Activated CD8-positive, alpha-beta T cell treated with anti-CD3 and anti-CD28 coated beads for 36 hours (primary cell): ENCODE results near the gene TAAR9. TPM values are rescaled to one million over a fixed set of nuclear protein-coding genes. Genes with fewer than 3 reads are reported as not detected.

ENCODE experiments used
- ATAC-seq: fragments of 200-7000 bp; cut with Tn5 transposase; one replicate; pipeline ENCODE4 v1.10.0; 2021; ENCODE audit warnings: mild to moderate bottlenecking, moderate library complexity
- CTCF ChIA-PET: fragments of 350-600 bp; sonication (Branson Sonifier 250); formaldehyde crosslinking; loops from one replicate; lab custom pipeline; 2021; ENCODE audit warnings: antibody characterized with exemption; lab: Charles Lee
- POLR2A ChIA-PET: fragments of 350-600 bp; sonication (Branson Sonifier 250); formaldehyde crosslinking; loops from one replicate; lab custom pipeline; 2021; ENCODE audit warnings: antibody characterized with exemption; lab: Charles Lee
- DNase-seq: peaks from one replicate; pipeline ENCODE4 v3.0.0-alpha.2; 2020
- H3K27ac Mint-ChIP-seq: one replicate; pipeline ENCODE4 v1.8.0; 2021; ENCODE audit warnings: mild to moderate bottlenecking, mixed read lengths
- H3K27me3 Mint-ChIP-seq: one replicate; pipeline ENCODE4 v1.8.0; 2021; ENCODE audit warnings: mixed read lengths
- H3K36me3 Mint-ChIP-seq: one replicate; pipeline ENCODE4 v1.8.0; 2021; ENCODE audit warnings: low read depth, mixed read lengths
- H3K4me1 Mint-ChIP-seq: one replicate; pipeline ENCODE4 v1.8.0; 2021; ENCODE audit warnings: low read depth, mixed read lengths
- H3K4me3 Mint-ChIP-seq: one replicate; pipeline ENCODE4 v1.8.0; 2021; ENCODE audit warnings: mild to moderate bottlenecking, moderate library complexity, mixed read lengths
- H3K9me3 Mint-ChIP-seq: one replicate; pipeline ENCODE4 v1.8.0; 2021; ENCODE audit warnings: mixed read lengths
- intact Hi-C: fragments of 100-400 bp; cut with micrococcal nuclease; formaldehyde crosslinking; loops from one replicate; pipeline ENCODE4 v1.10.0; 2022
- total RNA-seq, 2 experiments: library from RNA; stranded (reverse); gene quantifications; one replicate each; pipeline ENCODE4 v1.2.3, GENCODE V29; 2021
- TF ChIP-seq, protein P1 (sequence below): fragments of 200-600 bp; IDR thresholded peaks from one replicate; pipeline ENCODE4 v1.8.0; 2022; ENCODE audit warnings: antibody characterized with exemption, mild to moderate bottlenecking

Gene TAAR9
- total RNA-seq, 2 experiments from 2014 or later: not detected

DNA sequence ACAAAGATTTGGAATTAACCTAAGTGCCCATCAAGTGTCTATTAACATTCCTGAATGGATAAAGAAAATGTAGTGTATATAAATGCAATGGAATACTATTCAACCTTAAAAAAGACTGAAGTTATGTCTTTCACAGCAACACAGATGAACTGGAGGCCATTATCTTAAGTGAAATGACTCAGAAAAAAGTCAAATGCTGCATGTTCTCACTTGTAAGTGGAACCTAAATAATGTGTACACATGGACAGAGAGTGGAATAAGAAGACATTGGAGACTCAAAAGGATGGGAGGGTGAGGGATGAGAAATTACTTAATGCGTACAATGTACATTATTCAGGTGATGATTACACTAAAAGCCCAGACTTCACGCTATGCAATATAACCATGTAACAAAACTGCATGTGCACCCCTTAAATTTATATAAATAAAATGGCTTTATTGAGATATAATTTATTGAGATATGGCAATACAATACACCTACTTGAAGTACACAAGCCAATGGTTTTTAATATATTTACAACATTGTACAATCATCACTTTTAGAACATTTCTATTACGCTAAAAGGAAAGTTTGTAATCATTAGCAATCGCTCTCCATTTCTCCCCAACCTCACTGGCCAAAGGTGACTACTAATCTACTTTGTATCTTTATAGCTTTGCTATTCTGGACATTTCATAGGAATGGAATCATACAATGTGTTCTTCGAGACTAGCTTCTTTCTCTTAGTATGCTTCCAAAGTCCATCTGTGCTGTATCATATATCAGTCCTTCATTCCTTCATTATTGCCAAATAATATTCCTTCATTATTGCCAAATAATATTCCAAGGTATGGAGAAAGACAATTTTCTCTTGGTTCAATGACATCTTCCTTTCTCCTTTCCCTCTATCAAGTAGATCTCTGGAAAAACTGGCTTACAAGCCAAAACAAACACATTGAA, 30.9 kb upstream of the TAAR9 start:
- Mint-ChIP-seq H3K4me1 (peaks cover 35% of the 10 kb centered on the region), H3K27ac (no peak overlapping the region), H3K36me3 (peaks cover 5% of the 10 kb centered on the region), H3K27me3 (no peaks in the 10 kb centered on the region), H3K4me3 (no peak overlapping the region), H3K9me3 (no peaks in the 10 kb centered on the region)
- CTCF ChIA-PET: interaction anchor here (1.1 kb wide), 1 partner anchor 227 kb away, joined by 3 read pairs; no protein-coding TSS in a partner anchor
- POLR2A ChIA-PET: no interaction called here
- TF ChIP-seq, protein P1, sequence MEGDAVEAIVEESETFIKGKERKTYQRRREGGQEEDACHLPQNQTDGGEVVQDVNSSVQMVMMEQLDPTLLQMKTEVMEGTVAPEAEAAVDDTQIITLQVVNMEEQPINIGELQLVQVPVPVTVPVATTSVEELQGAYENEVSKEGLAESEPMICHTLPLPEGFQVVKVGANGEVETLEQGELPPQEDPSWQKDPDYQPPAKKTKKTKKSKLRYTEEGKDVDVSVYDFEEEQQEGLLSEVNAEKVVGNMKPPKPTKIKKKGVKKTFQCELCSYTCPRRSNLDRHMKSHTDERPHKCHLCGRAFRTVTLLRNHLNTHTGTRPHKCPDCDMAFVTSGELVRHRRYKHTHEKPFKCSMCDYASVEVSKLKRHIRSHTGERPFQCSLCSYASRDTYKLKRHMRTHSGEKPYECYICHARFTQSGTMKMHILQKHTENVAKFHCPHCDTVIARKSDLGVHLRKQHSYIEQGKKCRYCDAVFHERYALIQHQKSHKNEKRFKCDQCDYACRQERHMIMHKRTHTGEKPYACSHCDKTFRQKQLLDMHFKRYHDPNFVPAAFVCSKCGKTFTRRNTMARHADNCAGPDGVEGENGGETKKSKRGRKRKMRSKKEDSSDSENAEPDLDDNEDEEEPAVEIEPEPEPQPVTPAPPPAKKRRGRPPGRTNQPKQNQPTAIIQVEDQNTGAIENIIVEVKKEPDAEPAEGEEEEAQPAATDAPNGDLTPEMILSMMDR: no peak
- intact Hi-C loops: no loop called here
- DNase-seq (no peak), ATAC-seq (no peak)

DNA sequence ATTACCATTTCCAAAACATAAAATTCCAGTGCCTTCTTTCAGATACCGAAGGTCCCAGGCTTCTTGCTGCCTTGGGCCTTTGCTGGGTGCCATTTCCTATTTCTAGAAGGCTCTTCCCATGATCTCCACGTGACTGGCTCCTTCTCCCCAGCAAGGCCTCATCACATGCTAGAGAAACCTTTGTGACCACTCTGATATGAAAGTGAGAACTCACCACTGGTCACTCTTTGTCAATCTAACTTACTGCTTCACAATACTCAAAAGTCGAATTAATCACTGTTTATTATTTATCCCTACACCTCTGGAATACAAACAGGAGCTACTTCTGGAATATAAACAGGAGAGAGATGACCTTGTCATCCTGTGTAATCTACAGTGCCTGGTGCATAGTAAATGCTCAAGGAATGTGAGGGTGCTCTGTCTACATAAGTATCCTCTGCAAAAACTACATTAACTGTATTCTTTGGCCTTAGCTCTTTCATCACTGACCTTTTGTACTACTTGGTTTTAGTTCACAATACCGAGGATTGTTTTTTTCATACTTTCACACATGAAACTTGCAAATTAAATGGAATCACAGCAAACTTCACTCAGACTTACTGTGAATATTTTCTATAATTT, 26.8 kb upstream of the TAAR9 start:
- POLR2A ChIA-PET: interaction anchor here (1.9 kb wide), 1 partner anchor 304 kb away, joined by 7 read pairs; the partner anchor contains the start of gene RPS12
- DNase-seq (no peak), ATAC-seq (no peak)
- Mint-ChIP-seq H3K9me3 (no peaks in the 10 kb centered on the region), H3K4me3 (peak overlapping the region; percentile 89), H3K27me3 (no peaks in the 10 kb centered on the region), H3K4me1 (peaks cover 35% of the 10 kb centered on the region), H3K36me3 (peaks cover 3% of the 10 kb centered on the region), H3K27ac (no peak overlapping the region)
- TF ChIP-seq, protein P1: no peak
- intact Hi-C loops: no loop called here
- CTCF ChIA-PET: interaction anchor here (0.8 to 2.9 kb wide), 2 partner anchors 27 to 232 kb away, joined by 3 to 21 read pairs; no protein-coding TSS in a partner anchor

DNA sequence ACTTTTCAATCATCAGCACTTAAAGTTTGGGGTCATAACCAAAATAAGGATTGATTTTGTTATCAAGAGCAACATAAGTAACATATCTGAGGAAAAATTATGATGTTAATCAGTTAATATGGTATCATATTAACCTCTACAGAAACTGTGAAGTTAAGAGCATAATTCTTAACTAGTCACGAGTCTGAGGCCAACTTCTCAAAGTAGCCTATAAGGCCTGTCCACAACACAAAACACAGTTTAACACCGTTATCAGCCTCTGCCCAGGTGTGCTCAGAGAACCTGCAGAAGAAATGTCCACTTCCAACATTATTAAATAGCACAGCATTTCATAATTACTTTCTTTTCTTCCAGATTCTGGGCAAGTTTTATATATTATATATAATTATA, 26.3 kb upstream of the TAAR9 start:
- intact Hi-C loops: no loop called here

DNA sequence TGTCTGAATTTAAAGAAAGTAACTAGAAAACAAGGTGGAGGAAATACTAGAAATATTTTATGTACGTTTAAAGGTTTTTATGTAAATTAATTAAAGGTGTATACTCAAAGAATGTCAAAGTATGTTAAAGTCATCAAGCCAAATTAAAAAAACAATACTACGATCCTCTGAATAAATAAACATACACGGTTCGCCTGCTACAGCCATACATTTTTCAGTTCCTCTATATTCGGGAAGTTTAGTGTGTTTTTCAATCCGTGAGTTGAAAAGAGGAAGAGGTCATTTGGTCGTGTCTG, 25.8 kb upstream of the TAAR9 start:
- ATAC-seq (no peak), DNase-seq (no peak)
- intact Hi-C loops: no loop called here
- POLR2A ChIA-PET: no interaction called here
- Mint-ChIP-seq H3K27me3 (peaks cover 1% of the 10 kb centered on the region), H3K4me3 (peak overlapping the region; percentile 89), H3K9me3 (no peaks in the 10 kb centered on the region), H3K4me1 (peaks cover 28% of the 10 kb centered on the region), H3K27ac (no peak overlapping the region), H3K36me3 (peaks cover 3% of the 10 kb centered on the region)
- TF ChIP-seq, protein P1: no peak
- CTCF ChIA-PET: interaction anchor here (0.8 to 2.9 kb wide), 8 partner anchors 13 to 450 kb away, joined by 3 to 21 read pairs (median 4); partner anchors contain the start of gene TAAR9

More for the DNA sequence above, 26.3 kb upstream of the TAAR9 start:
- ChIA-PET CTCF (interaction anchor here (0.8 to 2.9 kb wide), 3 partner anchors 26 to 232 kb away, joined by 3 to 21 read pairs (median 3); partner anchors contain the start of gene TAAR9), POLR2A (interaction anchor here (1.9 kb wide), 1 partner anchor 304 kb away, joined by 7 read pairs; the partner anchor contains the start of gene RPS12)
- Mint-ChIP-seq H3K4me3 (peak overlapping the region; percentile 89), H3K9me3 (no peaks in the 10 kb centered on the region), H3K4me1 (peaks cover 30% of the 10 kb centered on the region), H3K36me3 (peaks cover 3% of the 10 kb centered on the region), H3K27ac (no peak overlapping the region), H3K27me3 (no peaks in the 10 kb centered on the region)
- ATAC-seq (no peak), DNase-seq (no peak)
- TF ChIP-seq, protein P1: no peak
